CD4-positive, alpha-beta T cell treated with Interleukin-6 for 4 hours (primary cell): ENCODE data around the gene PRSS56.

Experiments
- DNase-seq: peaks from one replicate; pipeline ENCODE4 v3.0.0-alpha.2; 2020; ENCODE audit warnings: mixed read lengths

Gene PRSS56

DNA sequence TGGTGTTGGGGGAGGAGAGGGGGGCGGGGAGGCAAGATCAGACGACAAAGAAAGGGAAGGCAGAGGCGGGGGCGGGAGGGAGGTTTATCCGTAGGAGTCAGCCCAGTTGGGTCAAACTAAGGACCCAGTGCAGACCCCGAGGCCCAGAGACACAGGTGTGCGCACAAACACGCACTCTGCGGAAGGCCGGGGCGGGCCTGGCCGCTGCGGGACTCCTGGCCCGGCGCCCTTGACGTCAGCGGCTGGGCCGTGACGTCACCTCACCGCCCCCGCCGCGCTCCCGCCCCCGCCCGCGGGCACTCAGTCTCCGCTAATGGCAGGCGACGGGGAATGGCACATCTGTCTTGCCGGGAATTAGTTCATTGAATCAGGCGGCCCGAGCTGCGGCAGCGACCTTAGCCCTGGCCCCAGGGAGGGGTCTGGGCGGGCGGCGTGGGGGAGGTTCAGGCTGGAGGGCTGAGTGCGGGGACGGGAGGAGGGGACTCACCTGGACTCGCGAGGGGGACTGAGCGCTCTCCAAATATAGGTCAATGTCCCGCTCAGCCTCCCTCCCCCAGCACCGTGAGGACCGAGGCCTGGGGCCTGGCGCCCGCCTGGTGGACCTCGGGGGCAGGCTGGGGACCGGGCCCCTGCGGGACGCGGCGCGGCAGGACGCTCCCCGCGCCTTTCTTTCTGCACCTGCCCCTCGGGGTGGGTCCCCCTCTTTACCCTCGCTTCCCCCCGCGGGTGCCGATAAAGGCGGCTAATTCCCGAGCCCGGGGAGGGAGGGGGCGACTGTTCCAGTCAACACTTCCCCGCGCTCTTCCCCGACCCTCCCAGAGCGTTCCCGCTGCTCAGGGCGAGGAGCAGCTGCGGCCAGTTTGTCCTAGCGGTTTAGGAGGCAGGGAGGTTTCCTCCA is 17.0 kb upstream of the PRSS56 start:
- DNase-seq, result peak; percentile 12

- no peak for DNase-seq
Observed at GRCh38 chr2:232503809-232504323, 16.3 kb upstream of the PRSS56 start.

GRCh38 chr2:232504438-232504837 is 15.8 kb upstream of the PRSS56 start:
- no peak for DNase-seq

DNA sequence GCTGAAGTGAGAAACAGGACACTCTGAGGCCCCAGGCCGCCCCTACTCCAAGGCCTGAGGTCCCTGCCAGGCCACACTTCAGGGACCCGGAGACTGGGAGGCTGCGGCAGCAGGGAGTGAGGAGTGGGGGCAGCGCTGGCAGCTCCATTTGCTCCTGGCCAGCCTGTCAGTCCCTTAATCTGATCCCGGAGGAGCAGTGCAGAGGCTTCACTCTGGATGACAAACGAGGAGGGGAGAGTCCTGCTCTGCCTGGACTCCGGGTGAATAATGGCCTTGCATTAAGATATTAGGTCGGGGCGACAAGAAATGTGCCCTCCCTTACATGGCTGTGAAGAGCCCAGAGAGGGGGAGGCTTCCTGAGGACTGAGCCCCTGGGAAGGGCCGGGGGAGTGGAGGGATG is 14.3 kb upstream of the PRSS56 start:
- no peak for DNase-seq

GRCh38 chr2:232506709-232507108 is 13.5 kb upstream of the PRSS56 start:
- no peak for DNase-seq

GRCh38 chr2:232508251-232508650 is 11.9 kb upstream of the PRSS56 start:
- no peak for DNase-seq

GRCh38 chr2:232511336-232511890 is 8.8 kb upstream of the PRSS56 start:
- no peak for DNase-seq

DNA sequence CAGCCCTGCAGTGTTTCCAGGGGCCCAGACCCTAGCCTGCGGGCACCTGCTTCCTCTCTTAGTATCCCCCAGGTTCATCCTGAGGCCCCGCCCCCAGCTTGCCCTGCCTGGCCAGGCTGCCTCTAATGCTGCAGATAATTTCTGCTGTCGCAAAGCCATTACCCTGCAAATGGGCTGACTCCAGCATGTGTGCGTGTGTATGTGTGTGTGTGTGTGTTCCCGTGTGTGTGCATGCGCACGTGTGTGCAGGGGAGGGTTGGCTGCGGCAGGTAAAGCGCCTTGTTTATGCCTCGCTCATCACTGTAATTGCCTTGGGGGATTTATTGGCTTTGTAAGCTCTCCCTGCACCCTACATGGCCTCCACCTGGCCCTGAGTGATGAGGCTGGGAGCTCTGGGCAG is 7.6 kb upstream of the PRSS56 start:
- no peak for DNase-seq

DNA sequence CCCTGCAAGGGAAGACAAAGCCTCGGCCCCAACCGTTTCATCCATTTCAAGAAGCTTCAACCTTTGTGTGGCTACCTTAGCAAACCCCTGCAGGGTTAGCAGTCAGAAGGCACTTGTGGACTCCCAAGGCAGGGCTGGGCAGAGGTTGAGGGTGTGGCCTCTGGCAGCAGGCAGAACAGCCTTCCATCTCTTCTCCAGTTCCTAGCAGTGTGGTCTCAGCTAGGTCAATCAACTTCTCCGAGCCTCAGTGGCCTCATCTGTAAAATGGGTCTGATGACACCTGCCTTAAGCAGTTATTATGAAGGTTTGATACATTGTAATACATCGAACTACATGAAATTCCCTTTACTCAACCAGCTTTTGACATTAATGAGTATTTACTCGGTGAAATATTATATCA is 6.8 kb upstream of the PRSS56 start:
- DNase-seq, result no peak

DNA sequence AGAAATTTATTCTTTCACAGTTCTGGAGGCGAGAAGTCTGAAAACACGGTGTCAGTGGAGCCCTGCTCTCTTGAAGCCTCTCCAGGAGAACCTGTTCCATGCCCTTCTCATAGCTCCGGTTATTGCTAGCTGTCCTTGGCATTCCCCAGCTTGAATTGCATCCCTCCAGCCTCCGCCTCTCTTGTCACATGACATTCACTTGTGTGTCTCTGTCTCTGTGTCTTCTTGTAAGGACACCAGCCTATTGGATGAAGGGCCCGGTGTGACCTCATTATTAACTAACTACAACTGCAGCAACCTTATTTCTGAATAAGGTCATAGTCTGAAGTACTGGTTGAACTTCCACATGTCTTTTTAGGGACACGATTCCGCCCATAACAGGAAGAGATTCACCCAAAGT is 4.5 kb upstream of the PRSS56 start:
- DNase-seq, result no peak

GRCh38 chr2:232516551-232516950 is 3.6 kb upstream of the PRSS56 start:
- no peak for DNase-seq

DNA sequence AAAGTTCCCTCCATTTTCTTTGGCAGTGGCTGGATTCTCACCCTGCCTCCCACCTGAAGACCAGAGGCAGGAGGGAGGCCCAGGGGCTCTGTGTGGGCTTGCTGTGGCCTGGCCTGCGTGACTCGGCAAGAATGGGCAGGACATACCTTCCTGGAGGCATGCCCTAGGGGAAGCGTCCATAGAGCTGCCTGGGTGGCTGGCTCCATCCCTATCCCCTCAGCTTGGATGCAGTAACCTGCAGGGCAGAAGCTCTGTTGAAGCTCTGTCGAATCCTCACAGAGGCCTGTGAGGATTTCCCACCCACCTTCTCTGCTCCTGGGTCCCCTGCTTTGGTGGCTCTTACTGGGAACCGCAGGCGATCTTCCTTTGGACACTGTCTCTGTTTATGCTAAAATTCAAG is 1.3 kb upstream of the PRSS56 start:
- DNase-seq, result no peak

DNA sequence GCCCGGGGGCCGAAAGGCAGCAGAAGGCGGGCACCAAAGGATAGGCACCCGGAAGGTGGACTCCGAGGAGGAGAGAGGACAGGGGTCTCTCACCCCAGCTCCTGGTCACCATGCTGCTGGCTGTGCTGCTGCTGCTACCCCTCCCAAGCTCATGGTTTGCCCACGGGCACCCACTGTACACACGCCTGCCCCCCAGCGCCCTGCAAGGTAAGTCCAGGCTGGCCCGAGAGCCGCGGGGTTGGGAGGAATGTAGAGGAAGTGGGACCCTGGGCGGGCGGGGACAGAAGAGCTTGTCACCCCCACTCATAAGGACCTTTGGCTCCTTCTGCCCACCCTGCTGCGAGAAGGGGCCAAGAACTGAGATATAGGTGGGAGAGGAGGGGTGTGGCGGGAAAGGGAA is 301 bp downstream of the PRSS56 start:
- no peak for DNase-seq

DNA sequence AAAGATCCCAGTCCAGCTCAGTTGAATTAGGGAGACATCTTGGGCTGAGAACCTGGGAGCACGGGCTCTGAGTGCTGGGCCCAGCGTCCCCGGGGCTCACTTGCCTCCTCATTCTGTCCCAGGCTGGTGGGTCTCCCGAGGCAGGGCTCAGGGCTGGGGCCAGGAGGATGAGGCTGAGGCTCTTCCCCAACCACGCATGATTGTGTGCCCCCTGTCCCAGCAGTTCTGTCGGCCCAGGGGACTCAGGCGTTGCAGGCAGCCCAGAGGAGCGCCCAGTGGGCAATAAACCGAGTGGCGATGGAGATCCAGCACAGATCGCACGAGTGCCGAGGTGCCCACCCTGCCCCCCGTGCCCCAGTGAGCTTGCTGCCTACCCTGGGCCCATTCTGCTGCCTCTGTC is 910 bp downstream of the PRSS56 start:
- no peak for DNase-seq

DNA sequence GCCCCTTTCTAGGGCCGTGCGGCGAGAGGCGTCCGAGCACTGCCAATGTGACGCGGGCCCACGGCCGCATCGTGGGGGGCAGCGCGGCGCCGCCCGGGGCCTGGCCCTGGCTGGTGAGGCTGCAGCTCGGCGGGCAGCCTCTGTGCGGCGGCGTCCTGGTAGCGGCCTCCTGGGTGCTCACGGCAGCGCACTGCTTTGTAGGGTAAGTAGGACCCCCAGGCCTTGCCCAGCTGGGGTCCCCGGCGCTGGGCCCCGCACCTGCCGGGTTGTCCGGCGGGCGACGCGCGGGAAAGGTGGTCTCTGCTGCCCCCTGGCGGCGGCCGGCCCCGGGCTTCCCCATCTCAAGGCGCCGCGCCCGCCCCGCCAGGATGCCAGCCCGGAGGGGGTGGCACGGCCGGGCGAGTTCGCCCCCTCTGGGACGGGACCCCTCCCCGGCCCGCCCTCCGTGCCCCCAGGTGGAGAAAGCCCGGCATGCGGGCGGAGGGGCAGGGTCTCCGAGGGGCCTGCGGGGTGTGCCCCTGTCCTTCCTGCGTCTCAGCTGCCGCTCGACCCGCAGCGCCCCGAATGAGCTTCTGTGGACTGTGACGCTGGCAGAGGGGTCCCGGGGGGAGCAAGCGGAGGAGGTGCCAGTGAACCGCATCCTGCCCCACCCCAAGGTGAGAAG is 1.9 kb downstream of the PRSS56 start:
- DNase-seq, result peak; percentile 78

DNA sequence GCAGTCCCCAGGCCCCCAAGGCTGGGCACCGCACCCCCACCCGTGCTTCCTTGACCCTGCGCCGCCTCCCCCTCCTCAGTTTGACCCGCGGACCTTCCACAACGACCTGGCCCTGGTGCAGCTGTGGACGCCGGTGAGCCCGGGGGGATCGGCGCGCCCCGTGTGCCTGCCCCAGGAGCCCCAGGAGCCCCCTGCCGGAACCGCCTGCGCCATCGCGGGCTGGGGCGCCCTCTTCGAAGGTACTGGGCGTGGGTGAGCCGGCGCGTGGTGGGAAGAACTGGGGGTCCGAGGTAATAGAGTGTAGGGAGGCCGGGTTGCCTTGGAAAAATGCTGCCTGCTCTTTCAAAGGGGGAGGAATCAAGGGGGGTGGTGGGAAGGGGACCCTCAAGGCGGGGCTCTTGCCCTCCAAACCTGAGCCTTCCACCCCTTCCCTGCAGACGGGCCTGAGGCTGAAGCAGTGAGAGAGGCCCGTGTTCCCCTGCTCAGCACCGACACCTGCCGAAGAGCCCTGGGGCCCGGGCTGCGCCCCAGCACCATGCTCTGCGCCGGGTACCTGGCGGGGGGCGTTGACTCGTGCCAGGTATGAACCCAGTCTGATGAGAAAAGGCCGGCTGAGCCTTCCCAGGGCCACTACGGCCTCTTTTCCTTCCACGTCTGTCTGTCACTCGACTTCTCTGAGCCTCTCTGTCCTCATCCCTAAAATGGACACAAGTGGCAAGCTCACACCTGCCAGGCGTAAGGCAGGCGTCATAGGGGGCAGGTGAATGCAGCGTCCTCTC is 2.6 kb downstream of the PRSS56 start:
- DNase-seq, result no peak

GRCh38 chr2:232523402-232523681 is 3.2 kb downstream of the PRSS56 start:
- no peak for DNase-seq

DNA sequence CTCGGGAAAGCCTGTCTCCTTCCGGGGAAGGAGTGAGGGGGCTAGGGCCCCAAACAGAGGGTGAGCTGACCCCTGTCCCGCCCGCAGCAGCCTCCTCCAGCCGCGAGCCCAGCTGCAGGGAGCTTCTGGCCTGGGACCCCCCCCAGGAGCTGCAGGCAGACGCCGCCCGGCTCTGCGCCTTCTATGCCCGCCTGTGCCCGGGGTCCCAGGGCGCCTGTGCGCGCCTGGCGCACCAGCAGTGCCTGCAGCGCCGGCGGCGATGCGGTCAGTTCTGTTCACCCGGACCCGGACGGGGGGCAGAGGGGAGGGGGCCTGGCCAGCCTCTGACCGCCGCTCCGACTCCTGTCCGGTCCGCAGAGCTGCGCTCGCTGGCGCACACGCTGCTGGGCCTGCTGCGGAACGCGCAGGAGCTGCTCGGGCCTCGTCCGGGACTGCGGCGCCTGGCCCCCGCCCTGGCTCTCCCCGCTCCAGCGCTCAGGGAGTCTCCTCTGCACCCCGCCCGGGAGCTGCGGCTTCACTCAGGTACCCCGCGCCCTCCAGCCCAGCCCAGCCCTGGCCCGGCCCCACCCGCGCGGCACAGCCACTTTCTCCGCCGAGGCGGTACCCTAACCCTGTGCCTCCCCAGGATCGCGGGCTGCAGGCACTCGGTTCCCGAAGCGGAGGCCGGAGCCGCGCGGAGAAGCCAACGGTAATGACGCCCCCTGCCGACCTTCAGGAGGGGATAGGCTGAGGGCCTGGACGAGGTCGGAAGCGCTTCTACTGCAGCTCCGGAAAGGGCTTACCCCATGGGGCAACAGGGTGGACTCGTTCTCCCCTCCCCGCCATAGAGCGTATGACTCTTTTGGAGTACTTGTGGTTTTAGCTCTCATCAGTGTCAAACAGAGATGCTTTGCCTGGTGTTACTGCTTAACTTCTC is 3.8 kb downstream of the PRSS56 start:
- peak; percentile 34 for DNase-seq

GRCh38 chr2:232524771-232525170 is 4.6 kb downstream of the PRSS56 start:
- DNase-seq, result no peak

DNA sequence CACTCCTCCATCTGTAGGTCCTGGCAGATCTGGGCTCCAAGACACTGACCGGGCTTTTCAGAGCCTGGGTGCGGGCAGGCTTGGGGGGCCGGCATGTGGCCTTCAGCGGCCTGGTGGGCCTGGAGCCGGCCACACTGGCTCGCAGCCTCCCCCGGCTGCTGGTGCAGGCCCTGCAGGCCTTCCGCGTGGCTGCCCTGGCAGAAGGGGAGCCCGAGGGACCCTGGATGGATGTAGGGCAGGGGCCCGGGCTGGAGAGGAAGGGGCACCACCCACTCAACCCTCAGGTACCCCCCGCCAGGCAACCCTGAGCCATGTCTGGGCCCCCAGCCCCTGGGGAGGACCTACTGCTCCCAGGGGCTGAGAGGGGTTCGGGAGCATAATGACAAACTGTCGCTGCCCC is 5.0 kb downstream of the PRSS56 start:
- no peak for DNase-seq

GRCh38 chr2:232525791-232526371 is 5.7 kb downstream of the PRSS56 start, which contains the start of gene CHRND:
CHRND (plus strand) TSS chr2:232526160; CDS start chr2:232526216, 56 bp downstream.
- no peak for DNase-seq
